CD14-positive monocyte (primary cell): ENCODE measurements around the gene CYP17A1. TPM values are rescaled to one million over a fixed set of nuclear protein-coding genes. Genes with fewer than 3 reads are reported as not detected.
A peak's percentile ranks its signal among the peaks of the same experiment; 100 is the strongest.
"Not testable (repeated sequence)": the region's sequence is repeated elsewhere in the genome, so short reads cannot be mapped to it uniquely, and the experiment has no call there.

Experiments
- DNase-seq, 3 donors: peaks; one replicate each; pipeline ENCODE4 v3.0.0-alpha.2; 2011 to 2022
- H2AFZ ChIP-seq: 2 replicates; pipeline ENCODE4 v1.6.0; 2012; ENCODE audit warnings: mild to moderate bottlenecking, low read depth, low read length, inconsistent platforms; ENCODE audit not compliant: insufficient read depth, poor library complexity, severe bottlenecking
- H3K27ac ChIP-seq, 2 donors: 1 replicate in 1 of 2; 2 replicates in 1 of 2; pipeline ENCODE4 v1.5.1; 2012 to 2013; ENCODE audit warnings: low read length in 2 of 2, control low read depth in 1 of 2, inconsistent platforms in 1 of 2, low read depth in 1 of 2, mild to moderate bottlenecking in 1 of 2
- H3K27me3 ChIP-seq, 2 donors: one replicate each; pipeline versions ENCODE4 v1.6.0 to v1.6.1; 2011 to 2013; ENCODE audit warnings: low read length in 2 of 2; ENCODE audit not compliant: control insufficient read depth in 2 of 2, insufficient read depth in 2 of 2
- H3K36me3 ChIP-seq, 2 donors: replicated peaks in 1 of 2; 1 replicate in 1 of 2; 2 replicates in 1 of 2; pipeline versions ENCODE4 v1.5.1 to v1.6.1; 2012 to 2013; ENCODE audit warnings: low read length in 2 of 2, control low read depth in 1 of 2, inconsistent platforms in 1 of 2, mild to moderate bottlenecking in 1 of 2; ENCODE audit not compliant: insufficient read depth in 2 of 2, control insufficient read depth in 1 of 2
- H3K4me1 ChIP-seq, 2 donors: 1 replicate in 1 of 2; 2 replicates in 1 of 2; pipeline versions ENCODE4 v1.5.1 to v1.6.1; 2012 to 2013; ENCODE audit warnings: low read length in 2 of 2, control low read depth in 1 of 2, inconsistent platforms in 1 of 2, mild to moderate bottlenecking in 1 of 2, moderate library complexity in 1 of 2; ENCODE audit not compliant: insufficient read depth in 2 of 2, control insufficient read depth in 1 of 2
- H3K4me2 ChIP-seq: replicated peaks from 2 replicates; pipeline ENCODE3; 2012; ENCODE audit warnings: low read length, moderate library complexity, mild to moderate bottlenecking; ENCODE audit not compliant: poor library complexity, severe bottlenecking; ENCODE audit errors: extremely low read depth
- H3K4me3 ChIP-seq, 3 experiments: fragments of 200-600 bp in 1 of 3; sonication (generic) in 1 of 3; replicated peaks in 1 of 3; 1 replicate in 2 of 3; 2 replicates in 1 of 3; pipeline ENCODE4 v1.5.1; 2011 to 2013; ENCODE audit warnings: low read length in 3 of 3, mild to moderate bottlenecking in 3 of 3, control low read depth in 2 of 3, low read depth in 2 of 3, inconsistent platforms in 1 of 3, moderate library complexity in 1 of 3
- H3K79me2 ChIP-seq: 2 replicates; pipeline ENCODE4 v1.6.0; 2012; ENCODE audit warnings: mild to moderate bottlenecking, control low read depth, inconsistent platforms, low read length, moderate library complexity; ENCODE audit not compliant: insufficient read depth
- H3K9ac ChIP-seq: 2 replicates; pipeline ENCODE4 v1.6.0; 2017; ENCODE audit warnings: low read length, mild to moderate bottlenecking; ENCODE audit not compliant: insufficient read depth, poor library complexity, severe bottlenecking
- H3K9me3 ChIP-seq, 2 donors: replicated peaks in 1 of 2; 1 replicate in 1 of 2; 2 replicates in 1 of 2; pipeline versions ENCODE4 v1.5.1 to v1.6.1; 2012 to 2013; ENCODE audit warnings: low read length in 2 of 2, control low read depth in 1 of 2; ENCODE audit not compliant: control insufficient read depth in 1 of 2, insufficient read depth in 1 of 2
- H4K20me1 ChIP-seq: 2 replicates; pipeline ENCODE4 v1.6.0; 2012; ENCODE audit warnings: mild to moderate bottlenecking, low read length, control low read depth, moderate library complexity; ENCODE audit not compliant: insufficient read depth
- H3K27ac Mint-ChIP-seq, 7 donors: one replicate each; pipeline ENCODE4 v1.8.0; 2020; ENCODE audit warnings: mild to moderate bottlenecking in 7 of 7, mixed read lengths in 7 of 7, moderate library complexity in 6 of 7, inconsistent platforms in 2 of 7
- H3K27me3 Mint-ChIP-seq, 3 donors: one replicate each; pipeline ENCODE4 v1.8.0; 2021 to 2022; ENCODE audit warnings: low read depth in 3 of 3, mild to moderate bottlenecking in 3 of 3, mixed read lengths in 3 of 3, moderate library complexity in 3 of 3, inconsistent platforms in 1 of 3
- H3K36me3 Mint-ChIP-seq, 2 donors: one replicate each; pipeline ENCODE4 v1.8.0; 2020; ENCODE audit warnings: mixed read lengths in 2 of 2, inconsistent platforms in 1 of 2, mild to moderate bottlenecking in 1 of 2
- H3K4me1 Mint-ChIP-seq: one replicate; pipeline ENCODE4 v1.8.0; 2020; ENCODE audit warnings: mild to moderate bottlenecking, mixed read lengths
- H3K4me3 Mint-ChIP-seq, 2 donors: one replicate each; pipeline ENCODE4 v1.8.0; 2020; ENCODE audit warnings: mild to moderate bottlenecking in 2 of 2, mixed read lengths in 2 of 2, moderate library complexity in 1 of 2
- H3K9me3 Mint-ChIP-seq, 7 donors: one replicate each; pipeline ENCODE4 v1.8.0; 2020 to 2022; ENCODE audit warnings: mixed read lengths in 7 of 7, mild to moderate bottlenecking in 6 of 7, moderate library complexity in 6 of 7, inconsistent platforms in 2 of 7
- WGBS: methylation state at CpG from one replicate; pipeline ENCODE4 v1.1.5; 2013; ENCODE audit warnings: missing lambda C conversion rate; ENCODE audit not compliant: insufficient coverage; 5-methylcytosine and 5-hydroxymethylcytosine counted together
- intact Hi-C, 2 donors: fragments of 100-400 bp; cut with micrococcal nuclease; formaldehyde crosslinking; loops; one replicate each; pipeline versions ENCODE4 v1.15.0 to v1.15.1; 2023
- polyA plus RNA-seq, 3 donors: library from polyadenylated mRNA; depleted of rRNA in 1 of 3; unstranded in 2 of 3; stranded (reverse) in 1 of 3; fragments of 300-500 nt in 2 of 3; fragments of >200 nt in 1 of 3; fragmentation: Illumina TruSeq in 2 of 3; gene quantifications; 1 replicate in 2 of 3; 2 replicates in 1 of 3; pipeline ENCODE4 v1.2.3, GENCODE V29; 2012 to 2021
- TF ChIP-seq, protein P1 (sequence below): fragments of 200-600 bp; IDR thresholded peaks from one replicate; pipeline ENCODE4 v1.8.0; 2022; ENCODE audit warnings: antibody characterized with exemption, mild to moderate bottlenecking

Gene CYP17A1
- polyA plus RNA-seq, 3 donors, result 0.04 TPM; not detected in 2

DNA sequence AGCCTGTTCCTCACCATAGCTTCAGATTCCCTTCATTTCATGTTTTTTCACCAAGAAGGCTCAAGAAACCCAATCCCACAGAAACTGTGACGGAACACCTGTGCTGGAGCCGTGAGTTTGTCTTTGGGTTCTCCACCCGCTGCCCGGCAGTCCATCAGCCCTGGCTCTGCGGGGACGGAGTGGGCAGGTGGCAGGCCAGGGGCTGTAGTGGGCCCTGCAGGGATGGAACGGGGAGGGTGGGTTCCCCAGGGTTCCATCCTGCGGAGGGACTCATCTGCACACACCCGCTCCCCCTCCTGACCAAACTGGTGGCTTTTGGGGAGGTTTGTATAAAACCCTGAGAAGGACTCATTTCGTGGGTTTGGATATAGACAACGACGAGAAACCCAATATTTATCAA is 15.0 kb downstream of the CYP17A1 start:
- peaks cover 28% of the 10 kb centered on the region in 2 donors for H3K4me1 ChIP-seq
- no peak for DNase-seq
- H3K27me3 ChIP-seq, result no peaks in the 10 kb centered on the region
- no peak overlapping the region for H2AFZ ChIP-seq
- H3K9me3 ChIP-seq, result no peaks in the 10 kb centered on the region
- H3K4me1 Mint-ChIP-seq, result peaks cover 29% of the 10 kb centered on the region
- peak overlapping the region in 3 of 7 donors; percentile 6 to 45 (median 33) for H3K27ac Mint-ChIP-seq
- 93% methylated on average over 6 of the region's 12 CpGs for WGBS
- no peaks in the 10 kb centered on the region for H4K20me1 ChIP-seq
- H3K27ac ChIP-seq, result no peak overlapping the region
- no peaks in the 10 kb centered on the region for H3K36me3 ChIP-seq
- no peaks in the 10 kb centered on the region for H3K36me3 Mint-ChIP-seq
- intact Hi-C loops, result no loop called here
- H3K4me3 Mint-ChIP-seq, result no peak overlapping the region
- peaks cover 0 to 3% (median 0%) of the 10 kb centered on the region in 7 donors for H3K9me3 Mint-ChIP-seq
- TF ChIP-seq, protein P1, sequence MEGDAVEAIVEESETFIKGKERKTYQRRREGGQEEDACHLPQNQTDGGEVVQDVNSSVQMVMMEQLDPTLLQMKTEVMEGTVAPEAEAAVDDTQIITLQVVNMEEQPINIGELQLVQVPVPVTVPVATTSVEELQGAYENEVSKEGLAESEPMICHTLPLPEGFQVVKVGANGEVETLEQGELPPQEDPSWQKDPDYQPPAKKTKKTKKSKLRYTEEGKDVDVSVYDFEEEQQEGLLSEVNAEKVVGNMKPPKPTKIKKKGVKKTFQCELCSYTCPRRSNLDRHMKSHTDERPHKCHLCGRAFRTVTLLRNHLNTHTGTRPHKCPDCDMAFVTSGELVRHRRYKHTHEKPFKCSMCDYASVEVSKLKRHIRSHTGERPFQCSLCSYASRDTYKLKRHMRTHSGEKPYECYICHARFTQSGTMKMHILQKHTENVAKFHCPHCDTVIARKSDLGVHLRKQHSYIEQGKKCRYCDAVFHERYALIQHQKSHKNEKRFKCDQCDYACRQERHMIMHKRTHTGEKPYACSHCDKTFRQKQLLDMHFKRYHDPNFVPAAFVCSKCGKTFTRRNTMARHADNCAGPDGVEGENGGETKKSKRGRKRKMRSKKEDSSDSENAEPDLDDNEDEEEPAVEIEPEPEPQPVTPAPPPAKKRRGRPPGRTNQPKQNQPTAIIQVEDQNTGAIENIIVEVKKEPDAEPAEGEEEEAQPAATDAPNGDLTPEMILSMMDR, result no peak
- H3K4me3 ChIP-seq, result no peak overlapping the region
- H3K79me2 ChIP-seq, result no peaks in the 10 kb centered on the region
- peaks cover 0 to 3% (median 0%) of the 10 kb centered on the region in 3 donors for H3K27me3 Mint-ChIP-seq
- no peak overlapping the region for H3K4me2 ChIP-seq
- H3K9ac ChIP-seq, result no peak overlapping the region

DNA sequence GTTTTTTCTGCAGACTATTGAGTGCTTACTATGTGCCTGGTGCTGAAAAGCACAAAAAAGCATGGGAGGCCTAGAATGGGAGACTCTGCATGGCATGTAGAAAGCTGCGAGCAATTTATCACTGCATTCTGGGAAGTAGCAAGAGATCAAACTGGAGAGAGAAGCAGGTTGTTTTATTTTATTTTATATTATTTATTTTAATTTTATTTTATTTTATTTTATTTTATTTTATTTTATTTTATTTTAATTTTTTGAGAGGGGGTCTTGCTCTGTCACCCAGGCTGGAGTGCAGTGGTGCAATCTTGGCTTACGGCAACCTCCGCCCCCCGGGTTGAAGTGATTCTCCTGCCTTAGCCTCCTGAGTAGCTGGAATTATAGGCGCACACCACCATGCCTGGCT is 17.2 kb downstream of the CYP17A1 start:
- H3K79me2 ChIP-seq, intact Hi-C loops, H3K4me2 ChIP-seq, H3K36me3 ChIP-seq, H3K4me3 ChIP-seq, H3K27me3 Mint-ChIP-seq, H2AFZ ChIP-seq, H4K20me1 ChIP-seq, H3K9me3 ChIP-seq, H3K36me3 Mint-ChIP-seq, H3K27me3 ChIP-seq, H3K4me3 Mint-ChIP-seq, H3K9me3 Mint-ChIP-seq, DNase-seq, H3K9ac ChIP-seq: not testable (repeated sequence)
- H3K4me1 Mint-ChIP-seq, result peaks cover 48% of the 10 kb centered on the region
- Histone ChIP-seq H3K27ac (peak overlapping the region; percentile 93 to 94), H3K4me1 (peaks cover 50% of the 10 kb centered on the region in 2 donors)
- 96% methylated on average over 3 of the region's 5 CpGs for WGBS
- H3K27ac Mint-ChIP-seq, result peak overlapping the region; percentile 73 to 100 (median 99)
